HG02970 (cell line): ENCODE results near the gene PAQR7.

ENCODE experiments used
- ATAC-seq: cut with Tn5 transposase; IDR thresholded peaks from one replicate; pipeline ENCODE4 v1.9.1; 2021; ENCODE audit warnings: mild to moderate bottlenecking, moderate library complexity, moderate number of reproducible peaks; ENCODE audit not compliant: unreplicated experiment, low FRiP score

Gene PAQR7

GRCh38 chr1:25820247-25821111 is 55.0 kb downstream of the PAQR7 start:
- peak; percentile 37 for ATAC-seq

- ATAC-seq = peak; percentile 79
Observed at GRCh38 chr1:25819491-25820246, 55.8 kb downstream of the PAQR7 start, which contains the start of gene MTFR1L. Gene MTFR1L, plus strand, starts transcription at chr1:25819954. Its CDS starts 3,151 bp downstream, at chr1:25823105.

GRCh38 chr1:25818569-25818968 is 56.9 kb downstream of the PAQR7 start:
- no peak for ATAC-seq

- ATAC-seq = no peak
Observed at GRCh38 chr1:25817840-25818501, 57.5 kb downstream of the PAQR7 start.

GRCh38 chr1:25816112-25816718 is 59.3 kb downstream of the PAQR7 start:
- ATAC-seq = no peak

GRCh38 chr1:25815208-25816111 is 60.0 kb downstream of the PAQR7 start:
- no peak for ATAC-seq

GRCh38 chr1:25814549-25815087 is 60.9 kb downstream of the PAQR7 start:
- ATAC-seq = no peak

GRCh38 chr1:25813734-25814471 is 61.6 kb downstream of the PAQR7 start:
- no peak for ATAC-seq

GRCh38 chr1:25813071-25813733 is 62.3 kb downstream of the PAQR7 start:
- ATAC-seq = no peak
